Nephron progenitor cell (in vitro differentiated cells): ENCODE data around the gene KIAA0232.
A peak's percentile ranks its signal among the peaks of the same experiment; 100 is the strongest.

Experiments used
- DNase-seq: peaks from one replicate; pipeline ENCODE4 v3.0.0; 2021
- H3K27ac Mint-ChIP-seq: 2 replicates; pipeline ENCODE4 v1.8.0; 2021; ENCODE audit warnings: mild to moderate bottlenecking, moderate library complexity, mixed read lengths
- H3K27me3 Mint-ChIP-seq: 2 replicates; pipeline ENCODE4 v1.8.0; 2021; ENCODE audit warnings: mild to moderate bottlenecking, low read depth, mixed read lengths; ENCODE audit not compliant: poor library complexity
- H3K36me3 Mint-ChIP-seq: 2 replicates; pipeline ENCODE4 v1.8.0; 2021; ENCODE audit warnings: low read depth, mixed read lengths
- H3K4me1 Mint-ChIP-seq: 2 replicates; pipeline ENCODE4 v1.8.0; 2021; ENCODE audit warnings: mixed read lengths
- H3K4me3 Mint-ChIP-seq: 2 replicates; pipeline ENCODE4 v1.8.0; 2021; ENCODE audit warnings: mild to moderate bottlenecking, moderate library complexity, mixed read lengths
- H3K9me3 Mint-ChIP-seq: 2 replicates; pipeline ENCODE4 v1.8.0; 2021; ENCODE audit warnings: mild to moderate bottlenecking, moderate library complexity, mixed read lengths
- TF ChIP-seq, protein P1 (sequence below): fragments of 200-600 bp; sonication (generic); IDR thresholded peaks from 2 replicates; pipeline ENCODE4 v1.5.0; 2021; ENCODE audit warnings: antibody characterized with exemption

KIAA0232 gene

DNA sequence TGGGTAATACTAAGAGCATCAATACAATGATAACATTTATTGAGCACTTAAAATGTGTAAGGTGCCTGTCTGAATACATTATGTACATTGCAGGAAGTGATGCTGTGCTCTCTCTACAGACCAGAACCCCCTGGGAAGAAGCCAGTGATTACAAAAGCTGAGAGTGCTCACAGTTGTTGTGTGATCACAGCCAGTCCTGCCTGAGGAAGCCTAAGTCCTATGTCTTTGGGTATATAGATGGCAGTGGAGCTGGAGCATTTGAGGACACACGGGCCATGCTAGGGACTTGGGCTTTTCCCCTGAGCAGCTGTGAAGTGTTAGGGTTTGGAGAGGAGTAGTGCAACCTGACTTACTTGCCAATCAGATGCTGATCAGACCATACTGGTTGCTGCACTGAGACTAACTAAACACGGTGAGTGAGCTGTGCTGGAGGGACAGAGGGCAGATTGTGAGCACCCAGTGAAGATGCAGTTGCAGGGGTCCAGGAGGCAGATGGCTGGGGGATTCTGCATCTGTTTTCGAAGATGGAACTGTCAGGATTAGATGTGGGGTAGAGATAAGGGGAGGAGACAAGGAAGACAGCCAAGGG, 66.3 kb downstream of the KIAA0232 start:
- Mint-ChIP-seq H3K27me3 (peaks cover 2% of the 10 kb centered on the region), H3K4me1 (no peaks in the 10 kb centered on the region), H3K9me3 (peaks cover 26% of the 10 kb centered on the region), H3K36me3 (peaks cover 79% of the 10 kb centered on the region), H3K4me3 (no peak overlapping the region), H3K27ac (no peak overlapping the region)
- TF ChIP-seq, protein P1, sequence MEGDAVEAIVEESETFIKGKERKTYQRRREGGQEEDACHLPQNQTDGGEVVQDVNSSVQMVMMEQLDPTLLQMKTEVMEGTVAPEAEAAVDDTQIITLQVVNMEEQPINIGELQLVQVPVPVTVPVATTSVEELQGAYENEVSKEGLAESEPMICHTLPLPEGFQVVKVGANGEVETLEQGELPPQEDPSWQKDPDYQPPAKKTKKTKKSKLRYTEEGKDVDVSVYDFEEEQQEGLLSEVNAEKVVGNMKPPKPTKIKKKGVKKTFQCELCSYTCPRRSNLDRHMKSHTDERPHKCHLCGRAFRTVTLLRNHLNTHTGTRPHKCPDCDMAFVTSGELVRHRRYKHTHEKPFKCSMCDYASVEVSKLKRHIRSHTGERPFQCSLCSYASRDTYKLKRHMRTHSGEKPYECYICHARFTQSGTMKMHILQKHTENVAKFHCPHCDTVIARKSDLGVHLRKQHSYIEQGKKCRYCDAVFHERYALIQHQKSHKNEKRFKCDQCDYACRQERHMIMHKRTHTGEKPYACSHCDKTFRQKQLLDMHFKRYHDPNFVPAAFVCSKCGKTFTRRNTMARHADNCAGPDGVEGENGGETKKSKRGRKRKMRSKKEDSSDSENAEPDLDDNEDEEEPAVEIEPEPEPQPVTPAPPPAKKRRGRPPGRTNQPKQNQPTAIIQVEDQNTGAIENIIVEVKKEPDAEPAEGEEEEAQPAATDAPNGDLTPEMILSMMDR = no peak
- DNase-seq = no peak

DNA sequence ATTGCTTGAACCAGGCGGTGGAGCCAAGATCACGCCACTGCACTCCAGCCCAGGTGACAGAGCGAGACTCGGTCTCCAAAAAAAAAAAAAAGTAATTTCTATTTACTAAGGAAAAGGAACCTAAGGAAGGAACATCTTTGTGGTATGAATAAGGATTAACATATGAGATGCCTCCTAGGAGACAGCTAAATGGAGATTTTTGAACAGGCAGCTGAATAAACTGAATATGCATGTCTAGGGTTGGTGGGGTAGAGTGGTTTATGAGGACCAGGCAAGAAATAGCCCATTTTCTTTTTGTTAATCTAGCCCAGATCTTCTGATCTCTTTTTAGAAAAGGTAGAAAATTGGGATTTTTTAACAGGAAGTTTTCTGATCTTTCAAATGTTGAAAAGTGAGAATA, 67.2 kb downstream of the KIAA0232 start:
- H3K4me1 Mint-ChIP-seq = no peaks in the 10 kb centered on the region
- no peak for DNase-seq

DNA sequence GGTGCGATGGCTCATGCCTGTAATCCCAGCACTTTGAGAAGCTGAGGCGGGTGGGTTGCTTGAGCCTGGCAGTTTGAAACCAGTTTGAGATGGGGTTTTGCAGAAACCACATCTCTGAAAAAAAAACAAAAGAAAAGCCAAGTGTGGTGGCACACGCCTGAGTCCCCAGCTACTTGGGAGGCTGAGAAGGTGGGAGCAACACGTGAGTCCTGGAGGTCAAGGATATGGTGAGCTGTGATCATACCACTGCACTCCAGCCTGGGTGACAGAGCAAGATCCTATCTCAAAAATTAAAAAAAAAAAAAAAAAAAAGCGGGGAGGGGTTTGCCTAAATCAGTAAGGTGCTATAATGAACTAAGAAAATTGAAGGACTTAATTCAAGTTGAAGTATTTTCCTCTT, 68.9 kb downstream of the KIAA0232 start:
- Mint-ChIP-seq H3K27me3 (peaks cover 2% of the 10 kb centered on the region), H3K36me3 (peaks cover 68% of the 10 kb centered on the region), H3K27ac (no peak overlapping the region), H3K9me3 (peaks cover 26% of the 10 kb centered on the region), H3K4me1 (no peaks in the 10 kb centered on the region), H3K4me3 (no peak overlapping the region)
- TF ChIP-seq, protein P1 = no peak
- no peak for DNase-seq

More for the DNA sequence above, 67.2 kb downstream of the KIAA0232 start:
- Mint-ChIP-seq H3K27me3 (peaks cover 2% of the 10 kb centered on the region), H3K36me3 (peaks cover 77% of the 10 kb centered on the region), H3K27ac (no peak overlapping the region), H3K4me3 (no peak overlapping the region), H3K9me3 (peaks cover 26% of the 10 kb centered on the region)
- TF ChIP-seq, protein P1 = no peak

DNA sequence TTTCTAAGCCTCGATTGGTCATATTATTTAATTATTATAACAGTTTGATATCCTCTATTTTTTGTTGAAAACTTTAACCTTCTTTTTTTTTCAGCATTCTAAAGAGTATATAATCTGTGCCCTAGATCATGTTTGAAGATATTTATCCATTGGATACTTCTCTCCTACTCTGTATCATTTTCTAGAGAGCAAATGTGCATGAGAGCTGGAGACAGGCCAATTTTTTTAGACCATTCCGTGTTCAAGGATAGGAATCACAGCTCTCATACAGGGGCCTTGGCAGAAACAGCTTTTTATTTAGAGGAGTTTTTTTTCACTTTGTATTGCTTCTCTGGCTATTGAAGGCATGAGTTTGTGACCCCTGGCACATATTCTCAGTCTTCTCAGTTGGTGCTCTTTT, 69.4 kb downstream of the KIAA0232 start:
- Mint-ChIP-seq H3K27me3 (peaks cover 2% of the 10 kb centered on the region), H3K4me1 (no peaks in the 10 kb centered on the region), H3K9me3 (peaks cover 26% of the 10 kb centered on the region), H3K4me3 (no peak overlapping the region), H3K27ac (no peak overlapping the region), H3K36me3 (peaks cover 72% of the 10 kb centered on the region)
- TF ChIP-seq, protein P1 = no peak
- no peak for DNase-seq

DNA sequence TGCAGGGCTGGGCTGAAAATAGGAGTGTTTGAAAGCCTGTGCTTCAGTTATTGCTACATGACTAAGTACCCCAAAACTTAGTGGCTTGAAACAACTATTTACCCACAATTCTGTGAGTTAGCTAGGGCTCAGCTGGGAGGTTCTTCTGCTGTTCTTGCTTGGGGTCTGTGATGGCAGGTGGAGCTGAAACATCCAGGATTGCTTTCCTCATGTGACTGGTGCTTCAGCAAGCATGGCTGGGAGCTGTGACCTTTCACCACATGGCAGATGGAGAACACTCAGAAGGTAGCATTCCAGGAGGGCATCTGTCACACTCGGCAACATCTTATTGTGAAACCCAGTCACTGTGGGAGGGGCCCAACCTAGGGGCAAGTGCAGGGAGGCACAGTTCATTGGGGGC, 70.1 kb downstream of the KIAA0232 start:
- H3K27ac Mint-ChIP-seq = peak overlapping the region; percentile 18
- no peaks in the 10 kb centered on the region for H3K4me1 Mint-ChIP-seq
- TF ChIP-seq, protein P1 = no peak
- peaks cover 2% of the 10 kb centered on the region for H3K27me3 Mint-ChIP-seq
- DNase-seq = no peak
- peaks cover 26% of the 10 kb centered on the region for H3K9me3 Mint-ChIP-seq
- peaks cover 72% of the 10 kb centered on the region for H3K36me3 Mint-ChIP-seq
- no peak overlapping the region for H3K4me3 Mint-ChIP-seq

DNA sequence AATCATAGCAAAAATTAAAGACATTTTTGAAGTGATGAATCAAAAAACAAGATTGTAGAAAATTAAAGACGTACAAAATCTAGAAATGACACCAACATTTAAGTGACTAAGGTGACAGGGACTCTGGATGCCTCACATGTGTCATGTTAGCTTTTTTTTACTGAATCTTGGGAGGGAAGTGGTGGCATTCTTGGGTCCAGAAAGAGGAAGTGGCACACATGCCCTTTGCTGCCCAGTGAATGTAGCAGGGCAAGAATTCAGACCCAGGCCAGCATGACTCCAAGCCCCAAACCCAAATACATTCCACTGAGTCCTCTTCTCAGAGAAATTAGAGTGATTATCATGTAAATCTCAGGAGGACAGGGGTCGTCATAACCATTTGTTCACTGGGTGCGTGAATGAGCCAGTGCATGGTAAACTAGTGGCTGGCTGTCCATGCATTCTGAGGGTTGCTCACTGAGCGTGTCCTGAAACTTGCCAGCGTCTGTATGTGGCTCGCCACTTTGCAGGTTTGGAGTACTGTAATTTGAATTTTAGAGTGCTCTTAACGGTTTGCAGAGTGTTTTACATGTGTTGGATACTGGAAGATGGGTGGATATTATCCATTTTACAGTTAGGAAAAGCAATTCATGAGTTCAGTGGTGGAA, 71.7 kb downstream of the KIAA0232 start:
- TF ChIP-seq, protein P1 = no peak

More for the DNA sequence above, 71.7 kb downstream of the KIAA0232 start:
- Mint-ChIP-seq H3K36me3 (peaks cover 57% of the 10 kb centered on the region), H3K27ac (no peak overlapping the region), H3K4me1 (no peaks in the 10 kb centered on the region), H3K27me3 (peaks cover 2% of the 10 kb centered on the region), H3K9me3 (peaks cover 22% of the 10 kb centered on the region), H3K4me3 (no peak overlapping the region)
- DNase-seq = no peak
